AG09319 (cell line): ENCODE data around the gene NBAS.

Experiments
- DNase-seq: peaks from one replicate; pipeline ENCODE4 v3.0.0-alpha.2; 2010; ENCODE audit warnings: low read depth; ENCODE audit errors: extremely low read depth
- TF ChIP-seq, protein P1 (sequence below): IDR thresholded peaks from 2 replicates; pipeline ENCODE4 v1.5.1; 2011; ENCODE audit warnings: low read depth, mild to moderate bottlenecking, inconsistent platforms, low read length, moderate library complexity

NBAS gene

DNA sequence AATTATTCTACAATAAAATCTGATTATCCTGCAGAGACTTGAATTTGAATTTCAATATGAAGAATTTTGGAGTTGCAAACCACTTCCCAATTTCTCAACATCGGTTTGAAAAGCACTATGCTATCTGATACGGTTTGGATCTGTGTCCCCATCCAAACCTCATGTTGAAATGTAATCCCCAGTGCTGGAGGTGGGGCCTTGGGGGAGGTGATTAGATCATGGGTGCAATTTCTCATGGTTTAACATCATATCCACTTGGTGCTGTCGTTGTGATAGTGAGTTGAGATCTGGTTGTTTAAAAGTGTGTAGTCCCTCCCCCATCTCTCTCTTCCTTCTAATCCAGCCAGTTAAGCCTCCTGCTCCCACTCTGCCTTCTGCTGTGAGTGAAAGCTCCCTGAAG is 205.7 kb downstream of the NBAS start:
- TF ChIP-seq, protein P1, sequence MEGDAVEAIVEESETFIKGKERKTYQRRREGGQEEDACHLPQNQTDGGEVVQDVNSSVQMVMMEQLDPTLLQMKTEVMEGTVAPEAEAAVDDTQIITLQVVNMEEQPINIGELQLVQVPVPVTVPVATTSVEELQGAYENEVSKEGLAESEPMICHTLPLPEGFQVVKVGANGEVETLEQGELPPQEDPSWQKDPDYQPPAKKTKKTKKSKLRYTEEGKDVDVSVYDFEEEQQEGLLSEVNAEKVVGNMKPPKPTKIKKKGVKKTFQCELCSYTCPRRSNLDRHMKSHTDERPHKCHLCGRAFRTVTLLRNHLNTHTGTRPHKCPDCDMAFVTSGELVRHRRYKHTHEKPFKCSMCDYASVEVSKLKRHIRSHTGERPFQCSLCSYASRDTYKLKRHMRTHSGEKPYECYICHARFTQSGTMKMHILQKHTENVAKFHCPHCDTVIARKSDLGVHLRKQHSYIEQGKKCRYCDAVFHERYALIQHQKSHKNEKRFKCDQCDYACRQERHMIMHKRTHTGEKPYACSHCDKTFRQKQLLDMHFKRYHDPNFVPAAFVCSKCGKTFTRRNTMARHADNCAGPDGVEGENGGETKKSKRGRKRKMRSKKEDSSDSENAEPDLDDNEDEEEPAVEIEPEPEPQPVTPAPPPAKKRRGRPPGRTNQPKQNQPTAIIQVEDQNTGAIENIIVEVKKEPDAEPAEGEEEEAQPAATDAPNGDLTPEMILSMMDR = no peak
- DNase-seq = no peak

DNA sequence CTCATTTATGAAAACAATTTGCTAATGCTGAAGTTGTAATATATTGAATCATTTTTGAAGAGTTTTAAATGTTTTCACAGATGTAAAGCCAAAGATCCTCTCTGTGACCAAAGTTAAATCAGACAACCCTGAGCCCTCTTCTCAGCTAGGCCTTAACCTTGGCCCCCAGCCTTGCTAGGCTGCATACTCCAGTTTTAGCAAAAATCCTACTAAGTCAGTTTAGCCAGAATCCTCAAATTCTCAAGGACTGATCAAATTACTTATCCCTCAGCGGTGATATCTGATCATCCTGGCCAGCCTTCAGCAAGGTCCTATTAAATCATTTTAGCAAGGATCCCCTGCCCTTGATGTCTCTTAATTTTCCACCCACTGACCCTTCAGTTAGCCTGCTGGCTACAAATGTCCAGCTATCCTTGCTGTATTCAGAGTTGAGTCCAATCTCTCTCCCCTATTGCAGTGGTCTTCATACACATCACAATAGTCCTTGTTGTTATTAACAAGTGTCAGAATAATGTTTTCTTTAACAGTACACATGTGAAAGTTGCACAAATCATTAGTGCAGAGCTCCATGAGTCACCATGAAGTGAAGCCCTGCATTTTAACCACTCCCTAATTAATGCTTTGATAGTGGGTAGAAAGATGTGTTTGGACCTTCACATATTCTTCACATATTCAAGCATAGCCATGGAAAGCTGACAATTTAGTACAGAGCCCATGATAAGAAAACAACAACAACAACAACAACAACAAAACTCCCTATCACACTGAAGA is 206.4 kb downstream of the NBAS start:
- no peak for DNase-seq
- TF ChIP-seq, protein P1 = no peak

DNA sequence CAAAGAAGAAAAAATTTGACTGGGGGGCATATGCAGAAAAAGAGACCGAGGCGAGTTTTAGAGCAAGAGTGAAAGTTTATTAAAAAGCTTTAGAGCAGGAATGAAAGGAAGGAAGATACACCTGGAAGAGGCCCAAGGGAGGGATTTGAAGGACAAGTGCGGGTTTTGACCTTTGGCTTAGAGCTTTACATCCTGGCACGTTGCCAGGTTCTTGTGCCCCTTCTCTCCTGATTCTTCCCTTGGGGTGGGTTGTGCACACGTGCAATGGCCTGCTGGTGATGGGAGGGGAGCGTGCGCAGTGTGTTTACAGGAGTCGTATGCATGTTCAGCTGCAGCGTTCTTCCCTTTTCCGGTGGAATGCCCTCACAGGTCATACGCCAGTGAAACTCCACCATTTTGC is 208.8 kb downstream of the NBAS start:
- TF ChIP-seq, protein P1 = no peak
- no peak for DNase-seq

DNA sequence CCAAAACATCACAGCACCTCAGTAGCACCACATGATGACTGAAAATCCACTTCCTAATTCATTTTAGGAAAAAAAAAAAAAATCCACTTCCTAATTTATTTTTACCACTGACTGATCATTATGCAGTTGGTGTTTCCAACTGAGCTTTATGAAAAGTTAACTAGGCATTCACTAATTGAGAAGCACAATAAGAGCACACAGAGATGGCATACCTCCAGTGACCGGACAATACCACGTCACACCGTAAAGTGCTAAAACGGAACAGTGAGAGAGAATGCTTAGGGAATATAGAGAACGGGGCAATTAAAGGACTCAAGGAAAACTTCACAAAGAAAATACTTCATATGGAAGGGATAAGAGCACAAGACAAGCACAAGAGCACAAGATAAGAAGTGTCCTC is 212.5 kb downstream of the NBAS start:
- DNase-seq = no peak
- TF ChIP-seq, protein P1 = no peak

DNA sequence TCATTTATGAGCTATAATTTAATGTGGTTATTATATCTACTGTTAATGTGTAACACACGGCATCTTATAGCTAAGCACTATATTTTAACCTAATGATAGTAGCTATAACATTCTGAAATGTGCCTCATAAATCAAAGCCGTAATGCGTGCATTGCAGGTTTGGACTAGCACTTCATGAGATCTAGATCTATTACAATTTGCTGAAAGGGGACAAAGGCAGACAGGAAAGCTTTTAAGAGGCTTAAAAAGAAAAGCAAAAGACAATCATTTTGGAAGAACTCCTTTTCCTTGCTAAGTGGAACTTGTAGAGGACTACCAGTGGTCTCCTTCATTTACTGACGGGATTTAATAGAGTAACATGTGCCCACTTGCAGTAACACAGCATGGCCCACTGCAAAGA is 213.1 kb downstream of the NBAS start:
- no peak for DNase-seq

DNA sequence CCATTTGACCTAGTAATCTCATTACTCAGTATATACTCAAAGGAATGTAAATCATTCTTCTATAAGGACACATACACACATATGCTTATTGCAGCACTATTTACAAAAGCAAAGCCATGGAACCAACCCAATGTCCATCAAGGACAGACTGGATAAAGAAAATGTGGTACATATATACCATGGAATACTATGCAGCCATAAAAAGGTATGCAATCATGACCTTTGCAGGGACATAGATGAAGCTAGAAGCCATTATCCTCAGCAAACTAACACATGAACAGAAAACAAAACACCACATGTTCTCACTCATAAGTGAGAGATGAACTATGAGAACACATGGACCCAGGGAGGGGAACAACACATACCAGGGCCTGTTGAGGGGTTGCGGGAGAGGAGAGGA is 214.5 kb downstream of the NBAS start:
- DNase-seq = no peak
- TF ChIP-seq, protein P1 = no peak

More for the DNA sequence above, 213.1 kb downstream of the NBAS start:
- TF ChIP-seq, protein P1 = no peak

DNA sequence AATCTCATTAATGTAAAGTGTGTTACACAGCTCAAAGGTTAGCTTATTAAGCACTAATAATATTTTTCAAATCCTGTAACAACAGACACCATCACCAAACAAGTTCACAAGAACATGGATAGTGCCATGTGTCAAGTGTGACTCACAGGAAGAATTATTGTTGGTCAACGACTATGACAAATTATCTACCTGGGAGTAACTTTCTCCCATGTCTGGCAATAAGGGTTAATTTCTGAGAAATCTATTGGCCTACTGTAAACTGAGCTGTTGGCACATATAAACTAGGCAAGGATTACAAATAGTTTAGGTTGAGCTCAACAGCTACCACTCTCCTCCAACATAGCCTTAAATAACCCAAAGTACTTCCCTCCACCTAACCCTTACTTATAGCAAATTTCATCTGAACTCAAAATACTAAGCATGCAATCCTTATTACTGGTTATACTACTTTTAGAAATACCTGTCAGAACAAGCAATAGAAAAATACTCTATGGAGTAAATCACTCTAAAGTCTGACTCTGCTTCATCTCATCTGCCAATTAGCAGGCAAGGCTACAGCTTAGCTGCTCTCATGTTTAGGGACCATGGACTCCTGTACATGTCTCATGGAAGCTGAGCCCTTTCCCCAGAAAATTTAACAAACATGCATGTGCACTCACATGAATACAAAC is 223.0 kb downstream of the NBAS start:
- DNase-seq = no peak
- TF ChIP-seq, protein P1 = no peak
